GM12801 (cell line): ENCODE results near the gene WWOX.

ENCODE experiments used
- CTCF ChIP-seq: IDR thresholded peaks from one replicate; pipeline ENCODE4 v1.5.1; 2011; ENCODE audit warnings: control low read depth; ENCODE audit not compliant: insufficient read length; ENCODE audit errors: extremely low read depth

WWOX gene

GRCh38 chr16:78592111-78592510 lies 492.7 kb downstream of the WWOX start:
- TF ChIP-seq CTCF, result no peak

- TF ChIP-seq CTCF, result no peak
These were observed 493.9 kb downstream of the WWOX start for GRCh38 chr16:78593352-78593751.

GRCh38 chr16:78594191-78594590 lies 494.7 kb downstream of the WWOX start:
- no peak for TF ChIP-seq CTCF

- TF ChIP-seq CTCF, result no peak
These were observed 497.0 kb downstream of the WWOX start for GRCh38 chr16:78596348-78596995.

- no peak for TF ChIP-seq CTCF
These were observed 497.6 kb downstream of the WWOX start for GRCh38 chr16:78596996-78597422.

GRCh38 chr16:78597809-78598570 lies 498.5 kb downstream of the WWOX start:
- TF ChIP-seq CTCF, result no peak

- TF ChIP-seq CTCF, result no peak
These were observed 499.8 kb downstream of the WWOX start for GRCh38 chr16:78599271-78599670.
